Brain microvascular endothelial cell (primary cell): ENCODE data around the gene RHBDL3.

Source experiments
- DNase-seq: peaks from one replicate; pipeline ENCODE4 v3.0.0-alpha.2; 2020
- H3K27ac ChIP-seq: fragments of 250-450 bp; sonication (Bioruptor Pico); 2 replicates; pipeline ENCODE4 v1.5.1; 2020; ENCODE audit warnings: mild to moderate bottlenecking, moderate library complexity
- H3K27me3 ChIP-seq: fragments of 250-450 bp; sonication (Bioruptor Pico); replicated peaks from 2 replicates; pipeline ENCODE4 v1.5.1; 2020; ENCODE audit warnings: mild to moderate bottlenecking
- H3K36me3 ChIP-seq: fragments of 250-450 bp; sonication (Bioruptor Pico); replicated peaks from 2 replicates; pipeline ENCODE4 v1.5.1; 2020; ENCODE audit warnings: mild to moderate bottlenecking
- H3K4me3 ChIP-seq: 2 replicates; pipeline ENCODE4 v1.5.1; 2011; ENCODE audit warnings: low read depth, mild to moderate bottlenecking, control low read depth, low read length, moderate library complexity
- CTCF ChIP-seq: IDR thresholded peaks from 2 replicates; pipeline ENCODE4 v1.5.1; 2011; ENCODE audit warnings: low read depth, mild to moderate bottlenecking, moderate library complexity, low read length, control low read depth, inconsistent platforms; ENCODE audit errors: missing control alignments
- in situ Hi-C: cut with HindIII; loops from 2 replicates; pipeline ENCODE4 v1.10.0; 2017; ENCODE audit warnings: low sequenced_read_pairs, low pct_ligation_motif_present

Gene RHBDL3

GRCh38 chr17:32281011-32281451, 15.4 kb downstream of the RHBDL3 start:
- DNase-seq, result no peak
- H3K4me3 ChIP-seq, result no peak overlapping the region
- in situ Hi-C loops, result no loop called here
- H3K27me3 ChIP-seq, result no peaks in the 10 kb centered on the region
- H3K27ac ChIP-seq, result no peak overlapping the region
- H3K36me3 ChIP-seq, result no peaks in the 10 kb centered on the region
- no peak for TF ChIP-seq CTCF

GRCh38 chr17:32283745-32284201, 18.1 kb downstream of the RHBDL3 start:
- H3K4me3 ChIP-seq, result no peak overlapping the region
- TF ChIP-seq CTCF, result no peak
- peak; percentile 24 for DNase-seq
- in situ Hi-C loops, result no loop called here
- no peak overlapping the region for H3K27ac ChIP-seq
- no peaks in the 10 kb centered on the region for H3K36me3 ChIP-seq
- no peaks in the 10 kb centered on the region for H3K27me3 ChIP-seq

GRCh38 chr17:32285306-32285705, 19.7 kb downstream of the RHBDL3 start:
- H3K27me3 ChIP-seq, result no peaks in the 10 kb centered on the region
- no peak overlapping the region for H3K4me3 ChIP-seq
- H3K36me3 ChIP-seq, result no peaks in the 10 kb centered on the region
- in situ Hi-C loops, result no loop called here
- DNase-seq, result no peak
- TF ChIP-seq CTCF, result no peak
- no peak overlapping the region for H3K27ac ChIP-seq

GRCh38 chr17:32285746-32286517, 20.3 kb downstream of the RHBDL3 start:
- no peak for DNase-seq
- no peaks in the 10 kb centered on the region for H3K36me3 ChIP-seq
- H3K4me3 ChIP-seq, result no peak overlapping the region
- H3K27me3 ChIP-seq, result no peaks in the 10 kb centered on the region
- H3K27ac ChIP-seq, result no peak overlapping the region
- no peak for TF ChIP-seq CTCF
- in situ Hi-C loops, result no loop called here

GRCh38 chr17:32286518-32286900, 20.9 kb downstream of the RHBDL3 start:
- DNase-seq, result no peak
- TF ChIP-seq CTCF, result no peak
- Histone ChIP-seq H3K4me3 (no peak overlapping the region), H3K36me3 (no peaks in the 10 kb centered on the region), H3K27ac (no peak overlapping the region), H3K27me3 (no peaks in the 10 kb centered on the region)
- in situ Hi-C loops, result no loop called here
